Loucy (cell line): ENCODE results near the gene TNNI3.

Source experiments
- H2AFZ ChIP-seq: fragments of 200-600 bp; sonication (generic); 2 replicates; pipeline ENCODE4 v1.6.0; 2016; ENCODE audit warnings: antibody characterized with exemption, mild to moderate bottlenecking, low read length, moderate library complexity
- H3F3A ChIP-seq: fragments of 200-600 bp; 2 replicates; pipeline ENCODE4 v1.6.0; 2016; ENCODE audit warnings: antibody characterized with exemption, low read depth, mild to moderate bottlenecking
- H3K27me3 ChIP-seq: fragments of 200-600 bp; sonication (generic); 2 replicates; pipeline ENCODE4 v1.6.1; 2014; ENCODE audit warnings: low read length, mild to moderate bottlenecking; ENCODE audit not compliant: insufficient read depth, poor library complexity, severe bottlenecking
- H3K36me3 ChIP-seq: fragments of 200-600 bp; sonication (generic); 2 replicates; pipeline ENCODE4 v1.6.1; 2016; ENCODE audit warnings: low read length; ENCODE audit not compliant: insufficient read depth
- H3K4me1 ChIP-seq: fragments of 200-600 bp; sonication (generic); 2 replicates; pipeline ENCODE4 v1.5.1; 2014; ENCODE audit warnings: low read length, mild to moderate bottlenecking; ENCODE audit not compliant: insufficient read depth, poor library complexity, severe bottlenecking
- H3K4me2 ChIP-seq: fragments of 200-600 bp; sonication (generic); 2 replicates; pipeline ENCODE4 v1.6.0; 2014; ENCODE audit warnings: antibody characterized with exemption, low read length, low read depth, mild to moderate bottlenecking; ENCODE audit not compliant: poor library complexity, severe bottlenecking
- H3K4me3 ChIP-seq: fragments of 200-600 bp; sonication (generic); 2 replicates; pipeline ENCODE4 v1.5.1; 2014; ENCODE audit warnings: low read length, mild to moderate bottlenecking, mixed read lengths; ENCODE audit not compliant: poor library complexity, severe bottlenecking
- H3K79me2 ChIP-seq: fragments of 200-600 bp; sonication (generic); 2 replicates; pipeline ENCODE4 v1.6.1; 2014; ENCODE audit warnings: low read length; ENCODE audit not compliant: insufficient read depth
- H3K9ac ChIP-seq: fragments of 200-600 bp; sonication (generic); 2 replicates; pipeline ENCODE4 v1.6.0; 2014; ENCODE audit warnings: mild to moderate bottlenecking, low read depth, low read length, moderate library complexity; ENCODE audit not compliant: poor library complexity, severe bottlenecking
- H3K9me2 ChIP-seq: fragments of 200-600 bp; sonication (generic); replicated peaks from 2 replicates; pipeline ENCODE4 v1.6.1; 2016; ENCODE audit warnings: low read depth, low read length, mixed read lengths
- H3K9me3 ChIP-seq: fragments of 200-600 bp; sonication (generic); 2 replicates; pipeline ENCODE4 v1.6.1; 2014; ENCODE audit warnings: mild to moderate bottlenecking, antibody characterized with exemption, low read length, low read depth; ENCODE audit not compliant: insufficient read depth
- H4K20me1 ChIP-seq: fragments of 200-600 bp; sonication (generic); 2 replicates; pipeline ENCODE4 v1.6.0; 2014; ENCODE audit warnings: antibody characterized with exemption, low read length, mild to moderate bottlenecking; ENCODE audit not compliant: insufficient read depth, poor library complexity, severe bottlenecking
- CTCF ChIP-seq: fragments of 200-600 bp; sonication (generic); conservative IDR thresholded peaks from 2 replicates; pipeline ENCODE4 v1.5.1; 2014; ENCODE audit warnings: mild to moderate bottlenecking, antibody characterized with exemption, low read length
- EZH2phosphoT487 ChIP-seq: fragments of 200-600 bp; IDR thresholded peaks from 2 replicates; pipeline ENCODE4 v1.6.1; 2018; ENCODE audit warnings: antibody characterized with exemption, mild to moderate bottlenecking, moderate library complexity, borderline replicate concordance

The TNNI3 gene

GRCh38 chr19:55147545-55148251, 9.8 kb downstream of the TNNI3 start:
- no peaks in the 10 kb centered on the region for H4K20me1 ChIP-seq
- no peaks in the 10 kb centered on the region for H3K79me2 ChIP-seq
- no peaks in the 10 kb centered on the region for H3K36me3 ChIP-seq
- TF ChIP-seq EZH2phosphoT487 (no peak), CTCF (no peak)
- no peaks in the 10 kb centered on the region for H3K27me3 ChIP-seq
- H3F3A ChIP-seq = peaks cover 4% of the 10 kb centered on the region; the same call in 1 of the 2 replicates
- H3K4me3 ChIP-seq = peak overlapping the region; percentile 80
- H3K9ac ChIP-seq = no peak overlapping the region
- H3K9me2 ChIP-seq = no peaks in the 10 kb centered on the region
- H2AFZ ChIP-seq = no peak overlapping the region
- H3K4me2 ChIP-seq = no peak overlapping the region
- H3K9me3 ChIP-seq = no peaks in the 10 kb centered on the region
- peaks cover 16% of the 10 kb centered on the region for H3K4me1 ChIP-seq

DNA sequence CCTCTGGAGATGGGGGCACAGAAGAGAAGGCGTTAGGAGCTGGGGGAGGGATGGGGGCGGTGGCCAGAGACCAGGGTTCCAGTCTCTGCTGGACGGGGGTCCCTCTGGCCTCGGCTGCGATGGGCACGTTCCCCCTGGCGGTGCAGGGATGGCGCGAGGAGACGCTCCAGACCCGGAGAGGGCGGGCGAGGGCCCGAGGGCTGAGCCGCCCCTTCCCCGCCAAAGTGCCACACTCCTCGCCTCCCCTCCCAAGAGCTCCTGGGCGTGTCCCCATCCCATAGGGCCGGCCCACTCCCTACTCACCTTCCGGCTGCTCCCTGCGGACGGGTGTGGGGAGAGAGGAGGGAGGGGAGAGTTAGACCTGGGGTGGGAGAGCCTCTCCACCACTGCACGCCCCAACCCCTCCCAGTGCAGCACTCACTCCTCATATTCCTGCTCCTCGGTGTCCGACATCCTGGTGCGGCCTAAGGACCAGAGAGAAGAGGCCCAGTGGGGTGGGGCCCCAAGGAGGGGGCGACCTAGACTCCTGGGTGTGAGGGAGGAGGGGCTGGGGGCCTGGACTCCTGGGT, 10.7 kb downstream of the TNNI3 start:
- no peaks in the 10 kb centered on the region for H3K9me2 ChIP-seq
- no peaks in the 10 kb centered on the region for H3K36me3 ChIP-seq
- H3K27me3 ChIP-seq = no peaks in the 10 kb centered on the region
- H3F3A ChIP-seq = peaks cover 4% of the 10 kb centered on the region; the same call in 1 of the 2 replicates
- H3K4me2 ChIP-seq = peak overlapping the region; percentile 89
- H4K20me1 ChIP-seq = no peaks in the 10 kb centered on the region
- peak overlapping the region; percentile 60 for H3K9ac ChIP-seq
- peaks cover 11% of the 10 kb centered on the region for H3K4me1 ChIP-seq
- H2AFZ ChIP-seq = peak overlapping the region; percentile 78
- no peaks in the 10 kb centered on the region for H3K9me3 ChIP-seq
- peak overlapping the region; percentile 80 for H3K4me3 ChIP-seq
- no peak for TF ChIP-seq CTCF
- no peak for TF ChIP-seq EZH2phosphoT487
- H3K79me2 ChIP-seq = no peaks in the 10 kb centered on the region

DNA sequence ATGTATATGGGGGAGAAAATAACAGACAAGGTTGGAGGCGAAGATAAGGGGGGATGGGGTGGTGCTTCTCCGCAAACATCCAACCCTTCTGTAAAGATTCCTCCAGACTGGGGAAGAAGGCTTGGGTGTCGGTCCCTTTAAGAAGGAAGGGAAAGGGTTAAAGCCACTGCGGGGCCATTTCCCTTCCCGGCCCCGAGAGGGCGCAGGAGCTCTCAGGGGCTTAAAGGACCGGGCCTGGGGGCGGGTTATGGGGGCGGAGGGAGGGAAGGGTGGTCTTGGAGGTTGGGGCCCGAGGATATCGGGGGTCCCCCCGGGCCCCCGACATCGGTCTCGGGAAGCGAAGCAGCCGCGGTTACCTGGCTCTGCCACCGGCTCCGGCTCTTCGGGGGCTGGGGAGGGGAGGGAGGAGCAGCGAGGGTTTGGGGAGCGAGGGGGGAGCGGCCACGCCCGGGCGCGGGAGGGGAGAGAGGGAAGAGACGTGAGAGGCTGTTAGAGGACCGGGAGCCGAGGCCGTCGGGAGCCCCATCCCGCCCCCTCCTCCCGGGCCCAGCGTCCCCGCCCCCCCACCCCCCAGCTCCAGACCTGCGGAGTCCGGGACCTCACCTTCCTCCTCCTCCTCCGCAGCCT, 11.3 kb downstream of the TNNI3 start:
- Histone ChIP-seq H3K4me2 (peak overlapping the region; percentile 89), H3K79me2 (no peaks in the 10 kb centered on the region), H4K20me1 (no peaks in the 10 kb centered on the region), H3K9me2 (no peaks in the 10 kb centered on the region), H3F3A (0 out of 2 replicates have a peak, but pooled peaks cover under 1% of the 10 kb centered on the region), H3K9me3 (no peaks in the 10 kb centered on the region), H3K9ac (peak overlapping the region; percentile 60), H3K4me1 (peaks cover 6% of the 10 kb centered on the region), H3K36me3 (no peaks in the 10 kb centered on the region), H3K27me3 (no peaks in the 10 kb centered on the region), H2AFZ (peak overlapping the region; percentile 78), H3K4me3 (peak overlapping the region; percentile 80)
- TF ChIP-seq EZH2phosphoT487 (no peak), CTCF (peak; percentile 83)
